KMS-11 (cell line): ENCODE results near the gene NDST1.

ENCODE experiments used
- H2AFZ ChIP-seq: fragments of 200-600 bp; sonication (generic); 2 replicates; pipeline ENCODE4 v1.6.1; 2016; ENCODE audit warnings: antibody characterized with exemption, mixed run types, low read depth
- H3K27ac ChIP-seq: fragments of 200-600 bp; sonication (generic); 2 replicates; pipeline ENCODE4 v1.6.1; 2016; ENCODE audit warnings: mild to moderate bottlenecking, mixed run types
- H3K27me3 ChIP-seq: fragments of 200-600 bp; sonication (generic); 2 replicates; pipeline ENCODE4 v1.6.1; 2017; ENCODE audit warnings: mild to moderate bottlenecking, low read depth, mixed run types, moderate library complexity; ENCODE audit not compliant: insufficient read depth
- H3K36me3 ChIP-seq: fragments of 200-600 bp; sonication (generic); 2 replicates; pipeline ENCODE4 v1.6.1; 2017; ENCODE audit warnings: mild to moderate bottlenecking, mixed run types; ENCODE audit not compliant: insufficient read depth
- H3K4me1 ChIP-seq: fragments of 200-600 bp; sonication (generic); 2 replicates; pipeline ENCODE4 v1.6.1; 2016; ENCODE audit warnings: mild to moderate bottlenecking, low read depth, mixed run types; ENCODE audit not compliant: poor library complexity, severe bottlenecking
- H3K4me2 ChIP-seq: fragments of 200-600 bp; sonication (generic); 2 replicates; pipeline ENCODE4 v1.7.0; 2016; ENCODE audit warnings: mild to moderate bottlenecking, mixed run types
- H3K4me3 ChIP-seq: fragments of 200-600 bp; sonication (generic); IDR thresholded peaks from 2 replicates; pipeline ENCODE4 v1.6.1; 2017; ENCODE audit warnings: low read depth, low read length, mixed read lengths; ENCODE audit not compliant: insufficient read depth
- H3K79me2 ChIP-seq: fragments of 200-600 bp; sonication (generic); 2 replicates; pipeline ENCODE4 v1.6.1; 2016; ENCODE audit warnings: low read depth, mixed run types; ENCODE audit not compliant: insufficient read depth
- H3K9ac ChIP-seq: fragments of 200-600 bp; sonication (generic); 2 replicates; pipeline ENCODE4 v1.6.1; 2016; ENCODE audit warnings: mild to moderate bottlenecking, mixed run types
- H4K20me1 ChIP-seq: fragments of 200-600 bp; sonication (generic); 2 replicates; pipeline ENCODE4 v1.6.1; 2016; ENCODE audit warnings: mild to moderate bottlenecking, mixed run types; ENCODE audit not compliant: insufficient read depth
- CTCF ChIP-seq: fragments of 200-600 bp; sonication (generic); conservative IDR thresholded peaks from 2 replicates; pipeline ENCODE4 v1.6.1; 2017; ENCODE audit warnings: low read depth, mild to moderate bottlenecking, antibody characterized with exemption, low read length, moderate library complexity, mixed read lengths

NDST1 gene

DNA sequence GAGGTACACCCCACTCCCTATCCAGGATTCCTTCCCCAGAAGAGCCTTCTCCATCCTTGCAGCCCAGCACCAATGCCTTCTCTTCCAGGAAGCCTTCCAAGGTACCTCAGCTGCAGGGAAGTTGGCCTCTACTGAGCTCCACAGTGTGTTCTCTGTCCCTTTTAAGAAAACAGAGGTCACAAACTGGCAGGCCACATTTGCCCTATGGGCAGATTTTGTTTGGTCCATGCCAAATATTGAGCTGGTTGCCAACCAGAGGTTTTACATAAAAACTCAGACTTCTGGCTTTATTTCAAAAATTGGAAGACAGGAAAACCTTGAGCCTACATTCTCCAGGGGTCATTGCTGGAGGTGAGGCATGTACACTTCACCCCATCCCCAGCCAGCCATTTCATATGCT lies 9.0 kb upstream of the NDST1 start:
- TF ChIP-seq CTCF, result no peak
- Histone ChIP-seq H4K20me1 (no peaks in the 10 kb centered on the region), H3K9ac (no peak overlapping the region), H3K27me3 (no peaks in the 10 kb centered on the region), H3K4me2 (no peak overlapping the region), H3K79me2 (no peaks in the 10 kb centered on the region), H2AFZ (no peak overlapping the region), H3K4me1 (no peaks in the 10 kb centered on the region), H3K36me3 (no peaks in the 10 kb centered on the region), H3K4me3 (no peak overlapping the region), H3K27ac (no peak overlapping the region)

GRCh38 chr5:150499437-150499956 lies 8.4 kb upstream of the NDST1 start:
- no peak overlapping the region for H3K27ac ChIP-seq
- H3K4me2 ChIP-seq, result no peak overlapping the region
- no peak overlapping the region for H3K4me3 ChIP-seq
- H3K79me2 ChIP-seq, result no peaks in the 10 kb centered on the region
- no peak overlapping the region for H2AFZ ChIP-seq
- no peak overlapping the region for H3K9ac ChIP-seq
- H3K27me3 ChIP-seq, result no peaks in the 10 kb centered on the region
- no peak for TF ChIP-seq CTCF
- H3K36me3 ChIP-seq, result no peaks in the 10 kb centered on the region
- H4K20me1 ChIP-seq, result no peaks in the 10 kb centered on the region
- no peaks in the 10 kb centered on the region for H3K4me1 ChIP-seq

DNA sequence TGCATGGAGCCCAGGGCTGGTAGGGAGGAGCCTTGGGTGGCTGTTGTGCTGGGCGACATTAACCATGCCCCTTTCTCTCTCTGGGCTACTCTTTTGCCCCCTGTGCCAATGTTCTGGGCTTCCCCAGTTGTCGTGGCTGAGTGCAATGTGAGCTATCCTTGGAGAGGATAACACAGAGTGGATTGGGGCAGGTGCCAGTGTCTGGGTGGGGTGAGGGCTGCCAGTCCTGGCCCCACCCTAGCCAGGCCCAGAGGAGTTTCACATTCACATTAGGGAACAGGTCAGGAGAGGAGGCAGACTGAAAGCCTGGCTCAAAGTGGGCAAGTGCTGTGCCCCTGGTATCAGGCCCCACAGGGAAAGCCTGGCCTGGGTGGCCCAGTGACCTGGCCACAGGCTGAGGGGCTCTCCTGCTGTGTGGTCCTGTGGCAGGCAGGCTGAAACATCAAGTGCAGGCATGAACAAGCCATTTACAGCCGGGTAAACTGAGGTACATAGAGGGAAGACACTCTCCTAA lies 7.5 kb upstream of the NDST1 start:
- Histone ChIP-seq H3K36me3 (no peaks in the 10 kb centered on the region), H3K4me2 (no peak overlapping the region), H2AFZ (no peak overlapping the region), H4K20me1 (no peaks in the 10 kb centered on the region), H3K4me1 (no peaks in the 10 kb centered on the region), H3K79me2 (no peaks in the 10 kb centered on the region), H3K4me3 (no peak overlapping the region), H3K27ac (no peak overlapping the region), H3K27me3 (no peaks in the 10 kb centered on the region), H3K9ac (no peak overlapping the region)
- no peak for TF ChIP-seq CTCF

- H4K20me1 ChIP-seq, result no peaks in the 10 kb centered on the region
These were observed 7.0 kb upstream of the NDST1 start for GRCh38 chr5:150500905-150501304.

More at GRCh38 chr5:150500905-150501304, 7.0 kb upstream of the NDST1 start:
- H2AFZ ChIP-seq, result no peak overlapping the region
- H3K27me3 ChIP-seq, result no peaks in the 10 kb centered on the region
- no peaks in the 10 kb centered on the region for H3K79me2 ChIP-seq
- H3K4me1 ChIP-seq, result no peaks in the 10 kb centered on the region
- no peak overlapping the region for H3K27ac ChIP-seq
- no peaks in the 10 kb centered on the region for H3K36me3 ChIP-seq
- H3K4me2 ChIP-seq, result no peak overlapping the region
- no peak overlapping the region for H3K4me3 ChIP-seq
- no peak overlapping the region for H3K9ac ChIP-seq
- no peak for TF ChIP-seq CTCF
